H1 (cell line): ENCODE data around the gene STEAP3. TPM values are rescaled to one million over a fixed set of nuclear protein-coding genes. Genes with fewer than 3 reads are reported as not detected.

Source experiments
- EGR1 ChIP-seq: IDR thresholded peaks from 2 replicates; pipeline ENCODE4 v1.6.1; 2011; ENCODE audit warnings: low read depth, low read length, borderline replicate concordance
- FOSL1 ChIP-seq: IDR thresholded peaks from 2 replicates; pipeline ENCODE4 v1.6.1; 2011; ENCODE audit warnings: mild to moderate bottlenecking, low read depth, low read length, moderate library complexity; ENCODE audit not compliant: insufficient read depth
- polyA plus RNA-seq, 7 experiments: library from polyadenylated mRNA; depleted of rRNA in 3 of 7; stranded (reverse) in 5 of 7; unstranded in 2 of 7; fragments of >200 nt in 5 of 7; fragments of 200-250 nt in 2 of 7; gene quantifications; 1 replicate in 5 of 7; 2 replicates in 1 of 7; 4 replicates in 1 of 7; pipeline versions ENCODE4 v1.2.1 to v1.2.3, GENCODE V29; 2011 to 2013; ENCODE audit warnings: missing spikeins in 2 of 7, mixed read lengths in 2 of 7
- total RNA-seq: library from RNA; stranded (reverse); fragmentation: NEBNext Ultra II Directional; extraction: Animal tissue kit (Norgen Biotek cat#: 25700); gene quantifications from 2 replicates; pipeline ENCODE4 v1.2.1, GENCODE V29; 2021
- TF ChIP-seq, protein P1 (sequence below): IDR thresholded peaks from 2 replicates; pipeline ENCODE4 v1.6.1; 2011; ENCODE audit warnings: low read length, improper control_type of control experiment
- TF ChIP-seq, protein P2 (sequence below): IDR thresholded peaks from 2 replicates; pipeline ENCODE4 v1.6.1; 2011; ENCODE audit warnings: low read depth, mild to moderate bottlenecking, low read length; ENCODE audit not compliant: insufficient read depth
- TF ChIP-seq, protein P3 (sequence below), 3 experiments: IDR thresholded peaks; 1 replicate in 2 of 3; 2 replicates in 1 of 3; pipeline versions ENCODE4 v1.5.1 to v1.6.1; 2011; ENCODE audit warnings: low read length in 3 of 3, mild to moderate bottlenecking in 3 of 3, inconsistent platforms in 2 of 3, low read depth in 1 of 3, moderate library complexity in 1 of 3; ENCODE audit not compliant: insufficient read depth in 1 of 3; ENCODE audit errors: control extremely low read depth in 1 of 3

Gene STEAP3
- total and polyA plus RNA-seq, 2 of the 8 experiments (the other 6 are each of a cell fraction or from before 2014, with no cell fraction given), result 21.7 to 27.9 TPM

DNA sequence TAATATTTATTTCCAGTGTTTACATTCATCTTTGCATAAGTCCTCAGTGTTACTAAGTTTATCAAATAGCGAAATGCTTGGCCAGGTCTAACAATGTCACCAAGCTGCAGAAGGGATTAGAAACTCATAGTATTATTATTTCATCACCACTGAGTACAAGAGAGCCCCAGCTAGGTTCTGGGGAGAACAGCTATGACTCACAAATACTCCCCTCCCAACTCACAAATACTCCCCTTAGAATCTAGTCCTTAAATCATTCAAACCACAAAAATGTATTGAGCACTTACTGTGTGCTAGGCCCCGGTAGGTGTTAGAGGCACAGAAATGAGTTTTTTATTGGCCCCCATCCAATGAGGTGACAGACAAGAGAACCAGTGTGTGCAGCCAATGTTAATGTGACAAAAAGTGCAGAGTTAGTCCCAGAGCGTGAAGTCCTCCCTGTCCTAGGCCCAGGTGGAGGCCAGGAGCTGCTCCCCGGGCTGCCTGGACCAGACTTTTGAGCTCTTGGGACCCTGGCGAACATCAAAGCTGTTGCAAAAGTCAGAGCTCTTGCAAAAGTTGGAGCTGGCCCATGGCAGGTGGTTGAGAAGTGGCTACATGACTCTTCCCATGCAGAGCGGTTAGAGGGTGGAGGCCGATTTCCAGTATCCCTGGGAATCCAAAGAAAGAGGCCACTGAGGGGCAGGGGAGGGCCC, 9.8 kb downstream of the STEAP3 start (continued):
- TF ChIP-seq, protein P1, sequence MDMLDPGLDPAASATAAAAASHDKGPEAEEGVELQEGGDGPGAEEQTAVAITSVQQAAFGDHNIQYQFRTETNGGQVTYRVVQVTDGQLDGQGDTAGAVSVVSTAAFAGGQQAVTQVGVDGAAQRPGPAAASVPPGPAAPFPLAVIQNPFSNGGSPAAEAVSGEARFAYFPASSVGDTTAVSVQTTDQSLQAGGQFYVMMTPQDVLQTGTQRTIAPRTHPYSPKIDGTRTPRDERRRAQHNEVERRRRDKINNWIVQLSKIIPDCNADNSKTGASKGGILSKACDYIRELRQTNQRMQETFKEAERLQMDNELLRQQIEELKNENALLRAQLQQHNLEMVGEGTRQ, result no peak
- TF ChIP-seq, protein P2, sequence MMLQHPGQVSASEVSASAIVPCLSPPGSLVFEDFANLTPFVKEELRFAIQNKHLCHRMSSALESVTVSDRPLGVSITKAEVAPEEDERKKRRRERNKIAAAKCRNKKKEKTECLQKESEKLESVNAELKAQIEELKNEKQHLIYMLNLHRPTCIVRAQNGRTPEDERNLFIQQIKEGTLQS, result no peak
- TF ChIP-seq FOSL1, result no peak
- TF ChIP-seq EGR1, result no peak
- TF ChIP-seq, protein P3, sequence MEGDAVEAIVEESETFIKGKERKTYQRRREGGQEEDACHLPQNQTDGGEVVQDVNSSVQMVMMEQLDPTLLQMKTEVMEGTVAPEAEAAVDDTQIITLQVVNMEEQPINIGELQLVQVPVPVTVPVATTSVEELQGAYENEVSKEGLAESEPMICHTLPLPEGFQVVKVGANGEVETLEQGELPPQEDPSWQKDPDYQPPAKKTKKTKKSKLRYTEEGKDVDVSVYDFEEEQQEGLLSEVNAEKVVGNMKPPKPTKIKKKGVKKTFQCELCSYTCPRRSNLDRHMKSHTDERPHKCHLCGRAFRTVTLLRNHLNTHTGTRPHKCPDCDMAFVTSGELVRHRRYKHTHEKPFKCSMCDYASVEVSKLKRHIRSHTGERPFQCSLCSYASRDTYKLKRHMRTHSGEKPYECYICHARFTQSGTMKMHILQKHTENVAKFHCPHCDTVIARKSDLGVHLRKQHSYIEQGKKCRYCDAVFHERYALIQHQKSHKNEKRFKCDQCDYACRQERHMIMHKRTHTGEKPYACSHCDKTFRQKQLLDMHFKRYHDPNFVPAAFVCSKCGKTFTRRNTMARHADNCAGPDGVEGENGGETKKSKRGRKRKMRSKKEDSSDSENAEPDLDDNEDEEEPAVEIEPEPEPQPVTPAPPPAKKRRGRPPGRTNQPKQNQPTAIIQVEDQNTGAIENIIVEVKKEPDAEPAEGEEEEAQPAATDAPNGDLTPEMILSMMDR (IDR thresholded peaks at IDR 0.05; ENCODE audit: control extremely low read depth in 1 of 3, insufficient read depth in 1 of 3, low read depth in 1 of 3, low read length in 3 of 3), result no peak
